Measurements from ENCODE around the gene ARPC2. TPM values are rescaled to one million over a fixed set of nuclear protein-coding genes. Genes with fewer than 3 reads are reported as not detected.

Gene ARPC2
- total and polyA plus RNA-seq, 2 of the 13 experiments (the other 11 are each of a cell fraction or from before 2014, with no cell fraction given): 168 to 303 TPM

GRCh38 chr2:218269900-218270720 lies 53.1 kb downstream of the ARPC2 start, which contains the start of the genes AAMP and PNKD (continued):
- no peak; the same call in 1 of the 2 replicates for TF ChIP-seq ZNF710 (CRISPR knock-in tag; IDR thresholded peaks at IDR 0.05; ENCODE audit: borderline replicate concordance)
- TF ChIP-seq BRD4 (CRISPR knock-in tag; IDR thresholded peaks at IDR 0.05): peak; percentile 81; the same call in 1 of the 2 replicates
- peak; percentile 67; the same call in 1 of the 2 replicates for TF ChIP-seq KLF6 (CRISPR knock-in tag; IDR thresholded peaks at IDR 0.05)
- peak; percentile 76; the same call in 1 of the 2 replicates for TF ChIP-seq ZNF124 (CRISPR knock-in tag; IDR thresholded peaks at IDR 0.05)
- TF ChIP-seq ZNF263 (CRISPR knock-in tag; IDR thresholded peaks at IDR 0.05): 0 out of 2 replicates have a peak, but pooled peaks have one; percentile 63
- no peak for TF ChIP-seq ZNF549 (CRISPR knock-in tag; IDR thresholded peaks at IDR 0.05)
- TF ChIP-seq HBP1 (CRISPR knock-in tag; IDR thresholded peaks at IDR 0.05; ENCODE audit: low read depth): no peak
- no peak for TF ChIP-seq SKIL (CRISPR knock-in tag; IDR thresholded peaks at IDR 0.05; ENCODE audit: borderline replicate concordance)
- TF ChIP-seq ZNF512B (CRISPR knock-in tag; IDR thresholded peaks at IDR 0.05; ENCODE audit: borderline replicate concordance): no peak
- TF ChIP-seq BATF2 (CRISPR knock-in tag; IDR thresholded peaks at IDR 0.05): no peak
- peak; percentile 68; the same call in 1 of the 2 replicates for TF ChIP-seq TFDP1 (CRISPR knock-in tag; IDR thresholded peaks at IDR 0.05; ENCODE audit: borderline replicate concordance)
- TF ChIP-seq ZNF792 (CRISPR knock-in tag; IDR thresholded peaks at IDR 0.05): no peak
- TF ChIP-seq SMAD1 (CRISPR knock-in tag; IDR thresholded peaks at IDR 0.05; ENCODE audit: borderline replicate concordance, low read depth): 0 out of 2 replicates have a peak, but pooled peaks have one; percentile 16
- no peak for TF ChIP-seq ZC3H13 (CRISPR knock-in tag; IDR thresholded peaks at IDR 0.05)
- TF ChIP-seq ZNF550 (CRISPR knock-in tag; IDR thresholded peaks at IDR 0.05; ENCODE audit: borderline replicate concordance): no peak
